ENCODE data around the gene BTK. TPM values are rescaled to one million over a fixed set of nuclear protein-coding genes. Genes with fewer than 3 reads are reported as not detected.

BTK gene
- total RNA-seq, 4 donors from 2014 or later: 2.5 to 19.7 (median 4.9) TPM

DNA sequence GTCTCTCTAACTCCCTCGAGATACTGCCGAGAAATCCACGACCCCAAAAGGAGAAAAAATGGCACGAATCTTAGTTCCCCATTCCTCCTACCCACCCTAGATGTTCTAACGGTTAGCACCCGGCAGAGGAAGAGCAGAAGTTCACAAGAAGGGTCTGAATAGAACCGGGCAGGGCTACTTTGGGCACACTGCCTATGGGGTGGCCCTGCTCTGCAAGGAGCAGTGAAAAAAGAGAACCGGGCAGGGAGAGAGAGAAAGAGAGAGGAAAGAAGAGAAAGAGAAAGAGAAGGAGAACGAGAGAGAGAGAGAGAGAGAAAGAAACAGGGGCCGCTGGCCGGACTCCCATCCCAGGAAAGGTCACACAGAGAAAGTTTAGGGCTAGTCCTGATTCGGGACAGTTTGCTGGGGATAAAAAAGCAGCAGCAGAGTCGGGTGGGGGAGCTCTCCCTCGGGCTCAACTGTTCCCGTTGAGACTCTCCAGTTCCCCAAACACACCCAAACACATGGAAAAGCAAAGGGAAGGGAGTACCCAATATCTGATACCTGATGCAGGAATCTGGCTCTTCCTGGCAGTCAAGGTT is 21.3 kb upstream of the BTK start:
- H3K9me3 ChIP-seq: no peaks in the 10 kb centered on the region
- peak overlapping the region; percentile 85 to 97 (median 90) for H3K27ac ChIP-seq
- peak overlapping the region; percentile 47 to 61 (median 56) for H3K4me3 ChIP-seq
- H3K27me3 ChIP-seq: peaks cover 0 to 10% of the 10 kb centered on the region in 2 donors
- TF ChIP-seq, protein P1, sequence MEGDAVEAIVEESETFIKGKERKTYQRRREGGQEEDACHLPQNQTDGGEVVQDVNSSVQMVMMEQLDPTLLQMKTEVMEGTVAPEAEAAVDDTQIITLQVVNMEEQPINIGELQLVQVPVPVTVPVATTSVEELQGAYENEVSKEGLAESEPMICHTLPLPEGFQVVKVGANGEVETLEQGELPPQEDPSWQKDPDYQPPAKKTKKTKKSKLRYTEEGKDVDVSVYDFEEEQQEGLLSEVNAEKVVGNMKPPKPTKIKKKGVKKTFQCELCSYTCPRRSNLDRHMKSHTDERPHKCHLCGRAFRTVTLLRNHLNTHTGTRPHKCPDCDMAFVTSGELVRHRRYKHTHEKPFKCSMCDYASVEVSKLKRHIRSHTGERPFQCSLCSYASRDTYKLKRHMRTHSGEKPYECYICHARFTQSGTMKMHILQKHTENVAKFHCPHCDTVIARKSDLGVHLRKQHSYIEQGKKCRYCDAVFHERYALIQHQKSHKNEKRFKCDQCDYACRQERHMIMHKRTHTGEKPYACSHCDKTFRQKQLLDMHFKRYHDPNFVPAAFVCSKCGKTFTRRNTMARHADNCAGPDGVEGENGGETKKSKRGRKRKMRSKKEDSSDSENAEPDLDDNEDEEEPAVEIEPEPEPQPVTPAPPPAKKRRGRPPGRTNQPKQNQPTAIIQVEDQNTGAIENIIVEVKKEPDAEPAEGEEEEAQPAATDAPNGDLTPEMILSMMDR (IDR thresholded peaks at IDR 0.05): no peak
- TF ChIP-seq EP300 (IDR thresholded peaks at IDR 0.05) (no peak), POLR2A (IDR thresholded peaks at IDR 0.05) (no peak)
- peaks cover 0 to 11% (median 0%) of the 10 kb centered on the region in 3 donors for H3K36me3 ChIP-seq
- peaks cover 0 to 37% (median 4%) of the 10 kb centered on the region in 4 donors for H3K4me1 ChIP-seq
- 0 to 40% methylated on average over 14 to 15 of the region's 15 CpGs for WGBS, 2 donors
- DNase-seq (ENCODE audit: low spot score in 2 of 2): no peak

DNA sequence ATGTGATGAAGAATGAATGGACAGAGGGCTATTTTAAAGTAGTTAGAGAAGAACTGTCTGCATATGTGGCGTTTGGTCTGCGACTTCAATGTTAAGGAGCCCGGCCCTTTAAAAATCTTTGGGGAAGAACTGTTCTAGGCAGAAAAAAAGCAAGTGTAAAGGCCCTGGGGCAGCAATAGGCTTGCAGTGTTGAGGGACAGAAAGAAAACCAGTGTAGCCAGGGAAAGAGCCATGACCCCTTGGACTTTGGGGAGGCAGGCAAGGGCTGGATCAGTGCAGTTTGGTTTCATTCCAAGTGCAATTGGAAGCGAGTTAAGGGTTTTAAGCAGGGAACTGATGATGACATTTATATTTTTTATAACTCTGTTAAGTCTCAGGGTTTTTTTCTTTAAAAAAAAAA is 13.8 kb upstream of the BTK start:
- Histone ChIP-seq H3K27me3 (peaks cover 0 to 15% of the 10 kb centered on the region in 2 donors), H3K36me3 (peaks cover 0 to 27% (median 0%) of the 10 kb centered on the region in 3 donors), H3K4me3 (no peak overlapping the region), H3K27ac (no peak overlapping the region), H3K4me1 (no peaks in the 10 kb centered on the region), H3K9me3 (no peaks in the 10 kb centered on the region)
- DNase-seq (ENCODE audit: low spot score in 2 of 2): no peak
- 79 to 96% methylated on average over 4 of the region's 4 CpGs for WGBS, 2 donors
- no peak for TF ChIP-seq POLR2A (IDR thresholded peaks at IDR 0.05)
- TF ChIP-seq EP300 (IDR thresholded peaks at IDR 0.05): no peak
- TF ChIP-seq, protein P1 (IDR thresholded peaks at IDR 0.05): no peak

DNA sequence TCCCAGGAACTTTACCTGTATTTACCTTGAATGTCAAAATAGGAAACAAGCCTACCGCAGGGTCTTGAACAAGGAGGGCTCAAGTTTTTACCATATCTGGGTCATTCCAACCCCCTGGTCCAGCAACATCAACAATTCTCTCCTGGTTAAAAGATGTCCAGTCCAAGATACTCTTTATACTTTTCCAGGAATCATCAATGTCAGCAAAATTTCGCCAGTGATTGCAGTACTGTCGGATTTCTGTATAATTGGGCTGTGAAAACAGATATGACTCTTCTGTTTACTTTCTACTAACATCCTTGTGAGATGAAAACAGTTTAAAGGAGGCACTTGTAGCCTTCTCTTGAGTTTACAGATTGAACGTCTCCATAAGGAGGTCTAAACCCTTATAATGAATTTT is 12.7 kb upstream of the BTK start:
- H3K4me1 ChIP-seq: no peaks in the 10 kb centered on the region
- whole genome bisulfite sequencing, 2 donors: 81 to 92% methylated on average over 4 of the region's 4 CpGs
- H3K36me3 ChIP-seq: peaks cover 0 to 27% (median 0%) of the 10 kb centered on the region in 3 donors
- TF ChIP-seq, protein P1 (IDR thresholded peaks at IDR 0.05): no peak
- TF ChIP-seq POLR2A (IDR thresholded peaks at IDR 0.05): no peak
- TF ChIP-seq EP300 (IDR thresholded peaks at IDR 0.05): no peak
- H3K27ac ChIP-seq: no peak overlapping the region
- H3K4me3 ChIP-seq: no peak overlapping the region
- peaks cover 0 to 12% of the 10 kb centered on the region in 2 donors for H3K27me3 ChIP-seq
- no peak for DNase-seq (ENCODE audit: low spot score in 2 of 2)
- H3K9me3 ChIP-seq: no peaks in the 10 kb centered on the region

DNA sequence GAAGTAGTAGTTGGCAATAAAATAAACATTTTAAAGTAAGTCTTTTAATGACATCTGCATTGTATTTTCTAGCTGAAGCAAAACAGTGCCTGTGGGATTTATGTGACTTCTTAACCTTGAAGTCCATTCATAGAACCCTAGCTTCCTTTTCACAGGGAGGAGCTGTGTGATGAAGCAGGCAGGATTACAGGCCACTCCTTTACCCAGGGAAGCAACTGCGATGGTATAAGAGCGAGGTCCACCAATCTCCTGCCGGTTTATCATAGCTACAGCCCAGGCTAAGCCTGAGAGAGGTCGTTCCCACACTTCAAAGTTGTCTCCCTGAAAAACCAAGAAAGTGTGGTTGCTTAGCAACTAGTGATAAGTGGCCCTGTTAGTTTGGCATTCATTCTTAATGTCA is 11.8 kb upstream of the BTK start:
- WGBS, 2 donors: 51 to 52% methylated on average over 4 of the region's 4 CpGs
- TF ChIP-seq EP300 (IDR thresholded peaks at IDR 0.05): no peak
- TF ChIP-seq, protein P1 (IDR thresholded peaks at IDR 0.05): no peak
- no peak for TF ChIP-seq POLR2A (IDR thresholded peaks at IDR 0.05)

DNA sequence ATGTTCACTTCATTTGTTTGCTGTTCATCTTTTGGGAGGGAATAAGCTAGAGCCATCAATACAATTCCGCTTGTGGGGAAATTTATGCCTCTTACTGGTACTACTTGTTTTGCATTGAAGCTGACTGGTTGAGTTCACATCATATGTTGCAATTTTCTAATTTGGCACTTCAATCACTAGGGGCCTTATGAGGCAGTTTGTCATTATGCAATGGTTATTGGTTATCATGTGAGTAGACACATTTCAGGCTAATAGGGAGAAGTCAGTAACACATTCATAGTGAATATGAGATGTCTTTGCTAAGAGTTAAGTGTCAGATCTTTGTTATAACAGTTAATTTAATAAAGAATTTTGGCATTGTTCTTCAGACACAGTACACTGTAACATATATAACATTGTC is 9.8 kb upstream of the BTK start:
- Histone ChIP-seq H3K4me1 (peaks cover 0 to 15% (median 3%) of the 10 kb centered on the region in 4 donors), H3K27ac (peak overlapping the region in 1 of 4 donors; percentile 29), H3K36me3 (peaks cover 0 to 13% (median 0%) of the 10 kb centered on the region in 3 donors), H3K4me3 (no peak overlapping the region), H3K9me3 (no peaks in the 10 kb centered on the region), H3K27me3 (peaks cover 0 to 10% of the 10 kb centered on the region in 2 donors)
- WGBS, 2 donors: 67 to 91% methylated on average over 1 of the region's 1 CpG
- no peak for DNase-seq (ENCODE audit: low spot score in 2 of 2)
- peak in 1 of 2 donors; percentile 46 for TF ChIP-seq EP300 (IDR thresholded peaks at IDR 0.05)
- no peak for TF ChIP-seq POLR2A (IDR thresholded peaks at IDR 0.05)

More for the DNA sequence above, 11.8 kb upstream of the BTK start:
- no peak for DNase-seq (ENCODE audit: low spot score in 2 of 2)
- H3K27ac ChIP-seq: no peak overlapping the region
- H3K36me3 ChIP-seq: peaks cover 0 to 22% (median 0%) of the 10 kb centered on the region in 3 donors
- H3K4me1 ChIP-seq: peaks cover 0 to under 1% (median 0%) of the 10 kb centered on the region in 4 donors
- peaks cover 0 to 10% of the 10 kb centered on the region in 2 donors for H3K27me3 ChIP-seq
- no peak overlapping the region for H3K4me3 ChIP-seq
- H3K9me3 ChIP-seq: no peaks in the 10 kb centered on the region

Data from tibial nerve (tissue), 4 donors.